Neuronal stem cell (in vitro differentiated cells): ENCODE results near the gene TRIM6.
"Not testable (repeated sequence)": the region's sequence is repeated elsewhere in the genome, so short reads cannot be mapped to it uniquely, and the experiment has no call there.

Experiments
- DNase-seq: peaks from one replicate; pipeline ENCODE4 v3.0.0-alpha.2; 2013; ENCODE audit warnings: low spot score
- H2AFZ ChIP-seq: one replicate; pipeline ENCODE4 v1.6.1; 2013; ENCODE audit warnings: mild to moderate bottlenecking, low read length, inconsistent platforms
- H2AK5ac ChIP-seq: 2 replicates; pipeline ENCODE4 v1.6.1; 2013; ENCODE audit warnings: low read depth, mild to moderate bottlenecking, inconsistent platforms, low read length, moderate library complexity, mixed read lengths
- H2BK120ac ChIP-seq: 2 replicates; pipeline ENCODE4 v1.6.1; 2013; ENCODE audit warnings: low read depth, mild to moderate bottlenecking, inconsistent platforms, low read length, moderate library complexity, mixed read lengths
- H2BK12ac ChIP-seq: one replicate; pipeline ENCODE4 v1.6.1; 2013; ENCODE audit warnings: low read length, inconsistent platforms
- H2BK15ac ChIP-seq: 2 replicates; pipeline ENCODE4 v1.6.1; 2013; ENCODE audit warnings: mild to moderate bottlenecking, low read length, inconsistent platforms, mixed read lengths
- H2BK5ac ChIP-seq: one replicate; pipeline ENCODE4 v1.6.1; 2013; ENCODE audit warnings: inconsistent platforms, mild to moderate bottlenecking, low read length, moderate library complexity
- H3K14ac ChIP-seq: one replicate; pipeline ENCODE4 v1.6.1; 2013; ENCODE audit warnings: low read length, inconsistent platforms
- H3K18ac ChIP-seq: 2 replicates; pipeline ENCODE4 v1.6.1; 2013; ENCODE audit warnings: low read length, inconsistent platforms
- H3K23ac ChIP-seq: 2 replicates; pipeline ENCODE4 v1.6.1; 2013; ENCODE audit warnings: low read depth, mild to moderate bottlenecking, mixed read lengths, low read length, inconsistent platforms; ENCODE audit not compliant: poor library complexity
- H3K27ac ChIP-seq: replicated peaks from 3 replicates; pipeline ENCODE4 v1.5.1; 2013; ENCODE audit warnings: low read length, inconsistent platforms
- H3K27me3 ChIP-seq, 3 experiments: 2 replicates each; pipeline ENCODE4 v1.6.1; 2013; ENCODE audit warnings: low read length in 3 of 3, mild to moderate bottlenecking in 2 of 3, inconsistent platforms in 1 of 3, low read depth in 1 of 3, mixed read lengths in 1 of 3, moderate library complexity in 1 of 3; ENCODE audit not compliant: control insufficient read depth in 3 of 3, insufficient read depth in 3 of 3
- H3K36me3 ChIP-seq, 2 donors: replicated peaks in 1 of 2; 2 replicates each; pipeline ENCODE4 v1.6.1; 2013; ENCODE audit warnings: low read length in 2 of 2; ENCODE audit not compliant: control insufficient read depth in 2 of 2, insufficient read depth in 2 of 2
- H3K4ac ChIP-seq: 2 replicates; pipeline ENCODE4 v1.6.1; 2013; ENCODE audit warnings: inconsistent platforms, mild to moderate bottlenecking, low read length, moderate library complexity
- H3K4me1 ChIP-seq, 2 donors: 1 replicate in 1 of 2; 2 replicates in 1 of 2; pipeline ENCODE4 v1.6.1; 2013; ENCODE audit warnings: low read length in 2 of 2, low read depth in 1 of 2; ENCODE audit not compliant: control insufficient read depth in 2 of 2, insufficient read depth in 1 of 2
- H3K4me2 ChIP-seq: one replicate; pipeline ENCODE4 v1.6.1; 2013; ENCODE audit warnings: mild to moderate bottlenecking, low read length, inconsistent platforms; ENCODE audit not compliant: insufficient read depth, poor library complexity, severe bottlenecking
- H3K4me3 ChIP-seq, 2 donors: 2 replicates each; pipeline ENCODE4 v1.5.1; 2013; ENCODE audit warnings: low read length in 2 of 2, mild to moderate bottlenecking in 2 of 2, inconsistent platforms in 1 of 2, moderate library complexity in 1 of 2
- H3K79me1 ChIP-seq: one replicate; pipeline ENCODE4 v1.6.1; 2013; ENCODE audit warnings: low read depth, mild to moderate bottlenecking, inconsistent platforms, low read length, moderate library complexity
- H3K9ac ChIP-seq: one replicate; pipeline ENCODE4 v1.6.1; 2013; ENCODE audit warnings: mild to moderate bottlenecking, low read depth, low read length, inconsistent platforms; ENCODE audit not compliant: poor library complexity
- H3K9me3 ChIP-seq, 2 donors: replicated peaks in 1 of 2; 2 replicates each; pipeline versions ENCODE3 to v1.6.1; 2013; ENCODE audit warnings: low read length in 2 of 2, mild to moderate bottlenecking in 2 of 2, inconsistent platforms in 1 of 2, low read depth in 1 of 2, mixed read lengths in 1 of 2, moderate library complexity in 1 of 2; ENCODE audit not compliant: control insufficient read depth in 2 of 2, insufficient read depth in 1 of 2
- H4K8ac ChIP-seq: one replicate; pipeline ENCODE4 v1.6.1; 2013; ENCODE audit warnings: low read depth, mild to moderate bottlenecking, inconsistent platforms, low read length, moderate library complexity
- H4K91ac ChIP-seq: one replicate; pipeline ENCODE4 v1.6.1; 2013; ENCODE audit warnings: low read length, low read depth, mild to moderate bottlenecking, inconsistent platforms; ENCODE audit not compliant: poor library complexity
- WGBS, 2 donors: extraction: QIAGEN DNeasy Blood & Tissue Kit; methylation state at CpG; one replicate each; pipeline ENCODE4 v1.1.7; 2013; ENCODE audit warnings: missing lambda C conversion rate in 2 of 2, mixed read lengths in 1 of 2; ENCODE audit not compliant: insufficient read length in 2 of 2, insufficient replicate concordance in 1 of 2; ENCODE audit errors: extremely low coverage in 2 of 2; 5-methylcytosine and 5-hydroxymethylcytosine counted together

TRIM6 gene

DNA sequence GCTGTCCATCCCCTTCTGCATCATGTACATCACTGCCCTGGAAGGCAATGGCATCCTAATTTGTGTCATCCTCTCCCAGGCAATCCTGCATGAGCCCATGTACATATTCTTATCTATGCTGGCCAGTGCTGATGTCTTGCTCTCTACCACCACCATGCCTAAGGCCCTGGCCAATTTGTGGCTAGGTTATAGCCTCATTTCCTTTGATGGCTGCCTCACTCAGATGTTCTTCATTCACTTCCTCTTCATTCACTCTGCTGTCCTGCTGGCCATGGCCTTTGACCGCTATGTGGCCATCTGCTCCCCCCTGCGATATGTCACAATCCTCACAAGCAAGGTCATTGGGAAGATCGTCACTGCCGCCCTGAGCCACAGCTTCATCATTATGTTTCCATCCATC is 15.4 kb upstream of the TRIM6 start:
- Histone ChIP-seq H3K9ac (no peak overlapping the region), H3K36me3 (no peaks in the 10 kb centered on the region), H3K4me2 (no peak overlapping the region), H3K9me3 (no peaks in the 10 kb centered on the region), H2BK12ac (no peak overlapping the region), H3K4ac (no peak overlapping the region), H2BK5ac (no peak overlapping the region), H2AK5ac (no peak overlapping the region), H4K8ac (no peak overlapping the region), H2BK15ac (no peak overlapping the region), H3K14ac (peak overlapping the region; percentile 10), H3K4me3 (peak overlapping the region in 1 of 2 donors; percentile 54), H3K27ac (no peak overlapping the region), H3K18ac (no peak overlapping the region), H4K91ac (no peak overlapping the region), H3K4me1 (no peaks in the 10 kb centered on the region), H2BK120ac (no peak overlapping the region), H3K79me1 (no peaks in the 10 kb centered on the region), H3K23ac (no peak overlapping the region), H3K27me3 (peaks cover 0 to under 1% (median 0%) of the 10 kb centered on the region in 3 experiments), H2AFZ (no peak overlapping the region)
- DNase-seq: no peak
- no CpG with 5 or more reads among the region's 4 CpGs for WGBS, 2 donors

GRCh38 chr11:5584458-5584857 is 12.0 kb upstream of the TRIM6 start:
- H3K36me3 ChIP-seq, H3K9me3 ChIP-seq, DNase-seq, H4K91ac ChIP-seq, H2BK12ac ChIP-seq, H3K4me3 ChIP-seq, H2AK5ac ChIP-seq, H3K79me1 ChIP-seq, H3K9ac ChIP-seq, H2BK5ac ChIP-seq, H3K4ac ChIP-seq, H2BK15ac ChIP-seq, H3K27me3 ChIP-seq, H3K14ac ChIP-seq, H3K27ac ChIP-seq, H2BK120ac ChIP-seq, H4K8ac ChIP-seq, H3K4me2 ChIP-seq, H3K18ac ChIP-seq, H3K23ac ChIP-seq, H3K4me1 ChIP-seq, H2AFZ ChIP-seq: not testable (repeated sequence)
- no CpG with 5 or more reads among the region's 5 CpGs for WGBS, 2 donors

DNA sequence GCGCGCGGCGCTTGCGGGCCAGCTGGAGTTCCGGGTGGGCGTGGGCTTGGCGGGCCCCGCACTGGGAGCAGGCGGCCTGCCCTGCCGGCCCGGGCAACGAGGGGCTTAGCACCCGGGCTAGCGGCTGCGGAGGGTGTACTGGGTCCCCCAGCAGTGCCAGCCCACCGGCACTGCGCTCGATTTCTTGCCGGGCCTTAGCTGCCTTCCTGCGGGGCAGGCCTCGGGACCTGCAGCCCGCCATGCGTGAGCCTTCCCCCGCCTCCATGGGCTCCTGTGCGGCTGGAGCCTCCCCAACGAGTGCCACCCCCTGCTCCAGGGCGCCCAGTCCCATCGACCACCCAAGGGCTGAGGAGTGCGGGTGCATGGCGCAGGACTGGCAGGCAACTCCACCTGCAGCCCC is 6.5 kb upstream of the TRIM6 start:
- not testable (repeated sequence) for H3K14ac ChIP-seq, DNase-seq, H3K9ac ChIP-seq, H3K4ac ChIP-seq, H2AFZ ChIP-seq, H3K79me1 ChIP-seq, H3K18ac ChIP-seq, H3K4me2 ChIP-seq, H3K27ac ChIP-seq, H2BK5ac ChIP-seq, H3K36me3 ChIP-seq, H3K9me3 ChIP-seq, H2BK12ac ChIP-seq, H2BK120ac ChIP-seq, H2BK15ac ChIP-seq, H3K23ac ChIP-seq, H2AK5ac ChIP-seq, H3K4me1 ChIP-seq, H3K27me3 ChIP-seq, H3K4me3 ChIP-seq, H4K91ac ChIP-seq, H4K8ac ChIP-seq
- no CpG with 5 or more reads among the region's 31 CpGs for WGBS, 2 donors

GRCh38 chr11:5591613-5592012 is 4.8 kb upstream of the TRIM6 start:
- Histone ChIP-seq H3K14ac (no peak overlapping the region), H3K4me3 (no peak overlapping the region), H3K27ac (no peak overlapping the region), H2AK5ac (no peak overlapping the region), H3K23ac (no peak overlapping the region), H2BK15ac (no peak overlapping the region), H2AFZ (no peak overlapping the region), H3K18ac (no peak overlapping the region), H3K36me3 (no peaks in the 10 kb centered on the region), H3K9me3 (no peaks in the 10 kb centered on the region), H2BK12ac (no peak overlapping the region), H4K91ac (no peak overlapping the region), H2BK120ac (no peak overlapping the region), H3K4ac (no peak overlapping the region), H3K9ac (no peak overlapping the region), H3K4me2 (no peak overlapping the region), H3K27me3 (peaks cover 0 to under 1% (median 0%) of the 10 kb centered on the region in 3 experiments), H4K8ac (no peak overlapping the region), H3K4me1 (peaks cover 0 to 2% of the 10 kb centered on the region in 2 donors), H3K79me1 (no peaks in the 10 kb centered on the region), H2BK5ac (no peak overlapping the region)
- no peak for DNase-seq
- no CpG with 5 or more reads among the region's 3 CpGs for WGBS, 2 donors
